ENCODE results near the gene CNN3.
"Not testable (repeated sequence)": the region's sequence is repeated elsewhere in the genome, so short reads cannot be mapped to it uniquely, and the experiment has no call there.

CNN3 gene

DNA sequence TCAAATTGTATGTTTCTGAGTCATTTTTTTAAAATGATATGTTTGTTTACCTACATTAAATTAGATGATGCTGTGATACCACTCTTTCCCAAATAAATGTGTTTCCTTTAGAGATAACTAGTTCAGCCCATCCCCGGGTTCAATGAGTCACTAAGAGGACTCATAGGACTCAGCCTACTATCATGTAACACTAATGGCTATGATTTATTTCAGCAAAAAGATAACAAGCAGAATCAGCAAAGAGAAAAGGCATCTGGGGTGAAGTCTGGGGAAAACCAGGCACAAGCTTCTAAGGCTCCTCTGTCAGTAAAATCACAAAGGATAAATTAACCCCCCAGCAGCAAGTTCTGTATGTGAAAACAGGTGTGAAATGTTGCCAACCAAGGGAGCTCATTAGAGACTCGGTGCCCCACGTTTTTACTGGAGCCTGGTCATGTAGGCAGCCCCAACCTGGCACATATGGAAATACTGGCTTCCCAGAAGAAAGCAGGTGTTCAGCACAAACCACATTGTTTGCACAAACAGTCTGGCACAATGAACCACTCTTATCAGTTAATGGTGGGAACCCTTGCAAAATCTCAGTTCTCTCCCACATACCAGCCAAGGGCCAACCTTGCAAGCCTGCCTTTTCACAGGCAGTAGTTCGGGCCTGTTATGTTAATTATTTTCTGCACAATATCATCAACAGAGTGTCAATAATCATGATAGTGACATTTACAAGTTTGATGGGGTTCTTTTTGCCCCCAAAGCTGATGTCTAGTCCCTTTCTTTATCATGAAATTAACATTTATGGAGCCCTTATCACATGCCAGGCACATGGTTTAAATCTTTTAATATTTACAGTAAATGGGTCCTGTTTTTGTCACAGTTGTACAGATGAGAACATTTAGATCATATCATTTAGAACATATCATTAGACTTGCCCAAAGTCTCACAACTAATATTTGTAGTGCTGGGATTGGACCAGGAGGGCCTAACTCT is 23.1 kb upstream of the CNN3 start:
- DNase-seq (ENCODE audit: low spot score), result peak; percentile 72

DNA sequence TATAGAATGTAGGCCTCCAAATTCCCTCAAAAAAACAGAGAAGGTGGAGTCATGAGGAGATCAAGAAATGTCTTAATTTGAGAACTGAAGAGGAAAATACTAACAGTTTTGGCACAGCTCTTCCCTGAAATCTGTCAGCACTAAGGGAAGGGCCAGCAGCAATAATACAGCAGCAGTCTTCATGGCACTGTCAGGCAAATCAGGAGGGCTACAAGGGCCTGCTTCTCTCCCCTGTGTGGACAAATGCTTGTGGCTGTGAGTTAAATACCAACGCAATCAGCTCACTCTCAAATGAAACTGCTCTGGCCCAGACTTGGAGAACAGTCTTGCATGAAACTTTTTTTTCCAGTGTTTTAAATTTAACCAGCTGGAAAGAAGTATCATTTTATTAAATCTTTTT is 20.5 kb upstream of the CNN3 start:
- no peak for DNase-seq (ENCODE audit: low spot score)

DNA sequence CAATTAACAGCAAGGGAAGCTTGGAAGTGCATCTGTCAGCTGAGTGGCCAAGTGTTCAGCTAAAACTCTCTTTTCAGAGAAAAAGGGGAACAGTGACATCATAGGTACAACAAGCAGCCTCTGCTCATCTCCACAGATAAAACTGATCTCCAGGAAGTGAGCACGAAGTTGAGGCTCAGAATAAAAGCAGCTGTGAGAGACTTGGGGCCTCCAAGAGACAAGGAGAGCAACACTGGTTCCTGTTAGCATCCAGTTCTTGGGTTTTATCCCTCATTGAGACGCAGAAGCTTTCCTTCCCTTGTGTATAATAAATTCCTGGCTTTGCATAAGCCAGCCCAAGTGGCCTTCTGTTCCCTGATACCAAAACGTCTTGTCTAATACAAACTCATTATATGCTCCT is 20.0 kb upstream of the CNN3 start:
- no peak for DNase-seq (ENCODE audit: low spot score)

- no peak for DNase-seq (ENCODE audit: low spot score)
Measured at GRCh38 chr1:94942171-94943128, 15.5 kb upstream of the CNN3 start.

DNA sequence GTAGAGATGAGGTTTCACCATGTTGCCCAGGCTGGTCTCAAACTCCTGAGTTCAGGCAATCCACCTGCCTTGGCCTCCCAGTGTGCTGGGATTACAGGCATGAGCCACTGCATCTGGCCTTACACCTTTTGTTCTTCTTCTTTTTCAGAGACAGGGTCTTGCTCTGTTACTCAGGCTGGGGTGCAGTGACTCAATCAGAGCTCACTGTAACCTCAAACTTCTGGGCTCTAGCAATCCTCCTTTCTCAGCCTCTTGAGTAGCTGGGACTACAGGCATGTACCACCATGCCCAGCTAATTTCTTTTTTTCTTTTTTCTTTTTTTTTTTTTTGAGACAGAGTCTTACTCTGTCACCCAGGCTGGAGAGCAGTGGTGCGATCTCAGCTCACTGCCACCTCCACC is 14.6 kb upstream of the CNN3 start:
- not testable (repeated sequence) for DNase-seq (ENCODE audit: low spot score)

GRCh38 chr1:94940738-94941137 is 13.8 kb upstream of the CNN3 start:
- no peak for DNase-seq (ENCODE audit: low spot score)

GRCh38 chr1:94937820-94938219 is 10.9 kb upstream of the CNN3 start:
- DNase-seq (ENCODE audit: low spot score), result no peak

DNA sequence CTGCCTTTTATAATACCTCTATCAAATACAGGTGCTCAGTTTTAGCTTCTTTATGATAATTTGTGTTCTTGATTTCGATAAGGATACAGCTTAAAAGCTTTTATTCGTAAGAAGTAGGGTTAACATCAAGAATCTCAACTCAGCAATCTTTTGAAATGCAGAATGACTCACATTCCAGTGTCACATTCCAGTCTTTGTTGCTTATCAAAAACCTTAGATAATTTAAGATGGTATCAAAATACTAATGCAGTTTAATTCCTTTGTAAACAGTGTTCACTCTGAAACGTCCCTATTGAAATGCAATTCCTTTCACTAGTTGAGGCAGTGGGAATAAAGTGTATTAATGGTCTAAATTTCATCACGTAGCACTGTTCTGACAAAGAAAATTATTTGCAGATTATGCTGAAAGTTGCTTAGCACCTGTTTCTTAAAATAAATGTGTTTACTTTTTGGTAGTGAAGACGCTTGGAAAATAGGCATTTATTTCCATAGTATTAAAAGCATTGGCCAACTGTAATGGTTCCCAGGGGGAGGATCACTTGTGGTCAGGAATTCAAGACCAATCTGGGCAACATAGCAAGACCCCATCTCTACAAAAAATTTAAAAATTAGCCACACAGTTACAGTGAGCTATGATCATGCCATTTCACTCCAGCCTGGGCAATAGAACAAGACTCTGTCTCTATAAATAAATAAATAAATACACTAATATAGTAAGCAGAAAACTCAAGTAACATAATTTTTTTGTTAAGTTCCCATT is 10.1 kb upstream of the CNN3 start:
- no peak for DNase-seq (ENCODE audit: low spot score)

- DNase-seq (ENCODE audit: low spot score), result no peak
Measured at GRCh38 chr1:94935476-94935875, 8.6 kb upstream of the CNN3 start.

DNA sequence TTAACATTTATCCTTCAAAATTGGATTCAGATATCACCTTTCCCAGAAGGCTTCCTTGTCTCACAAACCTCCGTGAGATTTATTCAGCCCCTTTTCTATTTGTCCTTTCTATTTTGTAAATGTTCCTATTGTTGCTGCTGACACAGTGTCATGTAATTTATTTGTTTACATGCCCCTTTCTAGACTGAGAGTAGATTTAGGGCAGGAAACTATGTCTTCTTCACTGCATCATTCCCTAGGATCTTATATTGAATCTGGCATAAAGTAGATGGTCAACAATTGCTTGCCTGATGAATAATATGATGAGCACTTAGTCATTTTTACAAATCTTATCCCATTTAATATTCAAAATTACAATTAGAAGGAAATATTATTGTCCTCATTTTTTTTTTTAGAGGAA is 8.1 kb upstream of the CNN3 start:
- no peak for DNase-seq (ENCODE audit: low spot score)

DNA sequence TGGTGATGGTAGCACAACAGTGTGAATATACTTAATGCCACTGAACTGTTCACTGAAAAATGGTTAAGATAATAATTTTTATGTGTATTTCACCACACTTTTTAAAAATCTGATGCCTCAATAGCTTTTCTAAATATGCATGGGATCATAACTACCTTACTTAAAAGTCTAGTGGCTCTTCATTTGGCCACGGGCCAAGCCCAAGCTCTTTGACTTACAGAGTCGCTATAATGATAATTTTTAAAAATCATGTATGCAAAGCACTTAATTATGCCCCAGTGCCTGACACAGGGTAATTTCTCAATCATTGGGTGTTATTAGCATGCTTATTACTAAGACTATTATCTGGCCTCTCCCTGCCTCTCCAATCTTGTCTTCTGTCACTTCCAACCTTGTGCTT is 7.6 kb upstream of the CNN3 start:
- DNase-seq (ENCODE audit: low spot score), result no peak

DNA sequence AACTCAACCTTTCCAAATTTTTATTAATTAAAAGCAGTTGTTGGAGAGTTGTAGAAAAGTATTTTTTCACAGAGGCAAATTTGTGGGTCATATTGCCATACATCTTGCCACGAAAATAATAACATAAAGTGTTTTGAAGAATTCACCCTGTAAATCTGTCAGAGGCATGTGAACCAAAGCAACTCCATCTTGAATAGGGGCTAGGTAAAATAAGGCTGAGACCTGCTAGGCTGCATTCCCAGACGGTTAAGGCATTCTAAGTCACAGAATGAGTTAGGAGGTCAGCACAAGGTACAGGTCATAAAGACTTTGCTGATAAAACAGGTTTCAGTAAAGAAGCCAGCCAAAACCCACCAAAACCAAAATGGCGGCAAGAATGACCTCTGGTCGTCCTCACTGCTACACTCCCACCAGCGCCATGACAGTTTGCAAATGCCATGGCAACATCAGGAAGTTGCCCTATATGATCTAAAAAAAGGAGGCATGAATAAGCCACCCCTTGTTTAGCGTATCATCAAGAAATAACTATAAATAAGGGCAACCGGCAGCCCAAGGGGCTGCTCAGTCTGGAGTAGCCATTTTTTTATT is 4.4 kb upstream of the CNN3 start:
- no peak for DNase-seq (ENCODE audit: low spot score)

DNA sequence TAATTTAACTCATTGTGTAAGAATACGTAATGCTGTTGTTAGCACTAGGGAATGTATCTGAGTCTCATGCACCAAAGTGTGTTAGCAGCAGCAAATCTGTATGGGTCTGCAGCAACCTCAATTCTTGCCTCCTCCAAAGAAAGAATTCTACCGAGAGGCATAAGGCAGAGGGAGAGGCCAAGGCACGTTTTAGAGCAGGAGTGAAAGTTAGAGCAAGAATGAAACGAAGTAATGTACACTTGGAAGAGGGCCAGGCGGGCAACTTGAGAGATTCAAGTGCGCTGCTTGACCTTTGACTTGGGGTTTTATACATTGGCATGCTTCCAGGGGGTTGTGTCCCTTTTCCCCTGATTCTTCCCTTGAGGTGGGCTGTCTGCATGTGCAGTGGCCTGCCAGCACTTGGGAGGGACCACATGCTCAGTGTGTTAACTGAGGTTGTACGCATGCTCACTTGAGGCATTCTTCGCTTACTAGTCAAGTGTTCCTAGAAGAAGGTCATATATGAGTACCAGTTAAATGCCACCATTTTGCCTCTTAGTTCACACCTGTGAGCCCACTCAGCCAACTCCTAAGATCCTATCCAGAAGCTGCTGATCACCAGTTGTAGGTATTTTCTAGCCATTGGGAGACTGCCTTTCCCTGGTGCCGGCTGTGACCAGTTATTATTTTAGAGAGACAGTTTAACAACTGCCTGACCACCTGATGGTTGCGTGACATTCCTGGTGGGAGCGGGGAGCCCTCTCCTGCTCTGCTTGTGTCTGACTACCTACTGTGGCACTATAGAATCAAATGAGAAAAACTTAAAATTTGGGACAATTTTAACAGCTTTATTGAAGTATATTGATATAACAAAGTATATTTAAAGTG is 2.7 kb upstream of the CNN3 start:
- no peak for DNase-seq (ENCODE audit: low spot score)

- no peak for DNase-seq (ENCODE audit: low spot score)
Measured at GRCh38 chr1:94928293-94928939, 1.5 kb upstream of the CNN3 start.

- DNase-seq (ENCODE audit: low spot score), result no peak
Measured at GRCh38 chr1:94927405-94928175, 680 bp upstream of the CNN3 start.

- peak; percentile 33 for DNase-seq (ENCODE audit: low spot score)
Measured at GRCh38 chr1:94926126-94926914, 590 bp downstream of the CNN3 start.

GRCh38 chr1:94925561-94926125 is 1.3 kb downstream of the CNN3 start:
- DNase-seq (ENCODE audit: low spot score), result peak; percentile 90

DNA sequence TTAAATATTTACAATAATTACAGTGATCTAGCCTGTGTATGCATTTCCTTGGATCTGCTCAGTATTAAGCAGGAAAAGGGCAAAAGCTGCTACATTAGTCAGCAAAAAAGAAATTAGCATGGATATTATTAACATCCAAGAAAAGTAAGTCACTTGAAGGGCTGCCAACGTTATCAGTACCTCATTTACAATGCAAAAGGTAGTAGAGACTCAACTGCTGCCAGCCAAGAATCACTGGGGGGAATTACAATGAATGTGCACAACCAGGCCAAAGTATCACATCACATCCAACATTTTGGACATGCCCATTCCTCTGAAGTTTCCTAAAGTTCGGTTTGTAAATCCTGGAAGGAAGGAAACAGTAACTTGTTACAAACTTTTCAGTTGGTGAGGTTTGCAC is 1.9 kb downstream of the CNN3 start:
- DNase-seq (ENCODE audit: low spot score), result no peak
